Head of caudate nucleus (tissue), 42 donors: ENCODE results near the gene UFM1.

Experiments used
- DNase-seq, 42 donors: peaks; one replicate each; pipeline versions ENCODE4 v3.0.0 to v3.0.0-alpha.2; 2020 to 2021; ENCODE audit warnings: mixed read lengths in 7 of 42
- intact Hi-C: fragments of 100-400 bp; cut with DNase I; formaldehyde crosslinking; loops from one replicate; pipeline ENCODE4 v1.15.0; 2022

The UFM1 gene

GRCh38 chr13:38405216-38405615 lies 55.6 kb downstream of the UFM1 start:
- intact Hi-C loops = no loop called here
- DNase-seq = no peak

- no peak for DNase-seq
- intact Hi-C loops = no loop called here
Observed at GRCh38 chr13:38409771-38410170, 60.1 kb downstream of the UFM1 start.

- intact Hi-C loops = no loop called here
- no peak for DNase-seq
Observed at GRCh38 chr13:38412266-38412665, 62.6 kb downstream of the UFM1 start.
